Measurements from ENCODE around the gene PRUNE2.

Gene PRUNE2

GRCh38 chr9:76803083-76803482, 102.8 kb downstream of the PRUNE2 start:
- H3K79me2 ChIP-seq (ENCODE audit: insufficient read depth, low read length), result no peaks in the 10 kb centered on the region
- H4K20me1 ChIP-seq (ENCODE audit: insufficient read depth, low read length), result no peaks in the 10 kb centered on the region
- H3K4me1 ChIP-seq (ENCODE audit: insufficient read depth, low read length), result no peaks in the 10 kb centered on the region
- H3K9ac ChIP-seq (ENCODE audit: low read depth, low read length), result no peak overlapping the region
- no peak overlapping the region for H3K27ac ChIP-seq (ENCODE audit: low read length)
- no peak overlapping the region for H2AFZ ChIP-seq (ENCODE audit: low read depth, low read length)
- H3K4me3 ChIP-seq (ENCODE audit: low read depth in 1 of 2, low read length in 2 of 2), result no peak overlapping the region
- no peak for ATAC-seq (ENCODE audit: insufficient read depth, low read depth)
- no peaks in the 10 kb centered on the region for H3K9me3 ChIP-seq (ENCODE audit: insufficient read depth, low read length, severe bottlenecking)
- no peak for DNase-seq
- no peak overlapping the region for H3K4me2 ChIP-seq (ENCODE audit: insufficient read depth, low read length)
- no peak for TF ChIP-seq EZH2 (IDR thresholded peaks at IDR 0.05; ENCODE audit: borderline replicate concordance, low read depth, low read length, severe bottlenecking)
- TF ChIP-seq CTCF (IDR thresholded peaks at IDR 0.05; ENCODE audit: borderline replicate concordance, extremely low read depth, low read length, poor library complexity, severe bottlenecking), result no peak
- H3K36me3 ChIP-seq (ENCODE audit: insufficient read depth, low read length), result no peaks in the 10 kb centered on the region
- peaks cover 5% of the 10 kb centered on the region for H3K27me3 ChIP-seq (ENCODE audit: insufficient read depth, low read length, poor library complexity)

- H3K79me2 ChIP-seq (ENCODE audit: insufficient read depth, low read length), result no peaks in the 10 kb centered on the region
- H4K20me1 ChIP-seq (ENCODE audit: insufficient read depth, low read length), result no peaks in the 10 kb centered on the region
- no peak for ATAC-seq (ENCODE audit: insufficient read depth, low read depth)
- H3K27me3 ChIP-seq (ENCODE audit: insufficient read depth, low read length, poor library complexity), result peaks cover 9% of the 10 kb centered on the region
- H3K4me1 ChIP-seq (ENCODE audit: insufficient read depth, low read length), result no peaks in the 10 kb centered on the region
- no peak overlapping the region for H3K9ac ChIP-seq (ENCODE audit: low read depth, low read length)
- TF ChIP-seq CTCF (IDR thresholded peaks at IDR 0.05; ENCODE audit: borderline replicate concordance, extremely low read depth, low read length, poor library complexity, severe bottlenecking) (no peak), EZH2 (IDR thresholded peaks at IDR 0.05; ENCODE audit: borderline replicate concordance, low read depth, low read length, severe bottlenecking) (no peak)
- no peaks in the 10 kb centered on the region for H3K36me3 ChIP-seq (ENCODE audit: insufficient read depth, low read length)
- no peak for DNase-seq
- no peak overlapping the region for H3K4me3 ChIP-seq (ENCODE audit: low read depth in 1 of 2, low read length in 2 of 2)
- no peak overlapping the region for H3K4me2 ChIP-seq (ENCODE audit: insufficient read depth, low read length)
- H2AFZ ChIP-seq (ENCODE audit: low read depth, low read length), result no peak overlapping the region
- no peak overlapping the region for H3K27ac ChIP-seq (ENCODE audit: low read length)
- H3K9me3 ChIP-seq (ENCODE audit: insufficient read depth, low read length, severe bottlenecking), result no peaks in the 10 kb centered on the region
Observed at GRCh38 chr9:76800901-76801300, 105.0 kb downstream of the PRUNE2 start.

GRCh38 chr9:76799473-76799872, 106.4 kb downstream of the PRUNE2 start:
- H3K9ac ChIP-seq (ENCODE audit: low read depth, low read length), result no peak overlapping the region
- DNase-seq (no peak), ATAC-seq (ENCODE audit: insufficient read depth, low read depth) (no peak)
- no peak overlapping the region for H3K4me2 ChIP-seq (ENCODE audit: insufficient read depth, low read length)
- H3K27me3 ChIP-seq (ENCODE audit: insufficient read depth, low read length, poor library complexity), result peaks cover 9% of the 10 kb centered on the region
- H3K36me3 ChIP-seq (ENCODE audit: insufficient read depth, low read length), result no peaks in the 10 kb centered on the region
- H3K4me1 ChIP-seq (ENCODE audit: insufficient read depth, low read length), result no peaks in the 10 kb centered on the region
- no peak for TF ChIP-seq CTCF (IDR thresholded peaks at IDR 0.05; ENCODE audit: borderline replicate concordance, extremely low read depth, low read length, poor library complexity, severe bottlenecking)
- H2AFZ ChIP-seq (ENCODE audit: low read depth, low read length), result no peak overlapping the region
- no peaks in the 10 kb centered on the region for H4K20me1 ChIP-seq (ENCODE audit: insufficient read depth, low read length)
- no peak overlapping the region for H3K27ac ChIP-seq (ENCODE audit: low read length)
- H3K9me3 ChIP-seq (ENCODE audit: insufficient read depth, low read length, severe bottlenecking), result no peaks in the 10 kb centered on the region
- no peak overlapping the region for H3K4me3 ChIP-seq (ENCODE audit: low read depth in 1 of 2, low read length in 2 of 2)
- no peaks in the 10 kb centered on the region for H3K79me2 ChIP-seq (ENCODE audit: insufficient read depth, low read length)

GRCh38 chr9:76798527-76798926, 107.4 kb downstream of the PRUNE2 start:
- Histone ChIP-seq H3K9ac (ENCODE audit: low read depth, low read length) (no peak overlapping the region), H3K27me3 (ENCODE audit: insufficient read depth, low read length, poor library complexity) (peaks cover 9% of the 10 kb centered on the region), H3K4me1 (ENCODE audit: insufficient read depth, low read length) (no peaks in the 10 kb centered on the region), H4K20me1 (ENCODE audit: insufficient read depth, low read length) (no peaks in the 10 kb centered on the region), H3K9me3 (ENCODE audit: insufficient read depth, low read length, severe bottlenecking) (no peaks in the 10 kb centered on the region), H3K79me2 (ENCODE audit: insufficient read depth, low read length) (no peaks in the 10 kb centered on the region), H3K36me3 (ENCODE audit: insufficient read depth, low read length) (no peaks in the 10 kb centered on the region), H3K4me3 (ENCODE audit: low read depth in 1 of 2, low read length in 2 of 2) (no peak overlapping the region), H2AFZ (ENCODE audit: low read depth, low read length) (no peak overlapping the region), H3K27ac (ENCODE audit: low read length) (no peak overlapping the region), H3K4me2 (ENCODE audit: insufficient read depth, low read length) (no peak overlapping the region)
- no peak for DNase-seq
- no peak for ATAC-seq (ENCODE audit: insufficient read depth, low read depth)
- TF ChIP-seq CTCF (IDR thresholded peaks at IDR 0.05; ENCODE audit: borderline replicate concordance, extremely low read depth, low read length, poor library complexity, severe bottlenecking), result no peak
- TF ChIP-seq EZH2 (IDR thresholded peaks at IDR 0.05; ENCODE audit: borderline replicate concordance, low read depth, low read length, severe bottlenecking), result no peak
